ENCODE measurements around the gene OLFML2A.

Gene OLFML2A

GRCh38 chr9:124789531-124789930 lies 12.6 kb downstream of the OLFML2A start:
- Histone ChIP-seq H3K79me2 (ENCODE audit: insufficient read depth, low read length) (no peaks in the 10 kb centered on the region), H3K9me2 (replicated peaks; ENCODE audit: low read depth, low read length) (no peaks in the 10 kb centered on the region), H3K9ac (ENCODE audit: low read depth, low read length, poor library complexity, severe bottlenecking) (no peak overlapping the region), H2AFZ (ENCODE audit: low read length) (no peak overlapping the region), H3K4me3 (ENCODE audit: low read length, poor library complexity, severe bottlenecking) (no peak overlapping the region), H3K4me2 (ENCODE audit: low read depth, low read length, poor library complexity, severe bottlenecking) (no peak overlapping the region), H3F3A (ENCODE audit: low read depth) (no peaks in the 10 kb centered on the region), H3K27me3 (ENCODE audit: insufficient read depth, low read length, poor library complexity, severe bottlenecking) (no peaks in the 10 kb centered on the region), H4K20me1 (ENCODE audit: insufficient read depth, low read length, poor library complexity, severe bottlenecking) (no peaks in the 10 kb centered on the region), H3K9me3 (ENCODE audit: insufficient read depth, low read depth, low read length) (no peaks in the 10 kb centered on the region), H3K36me3 (ENCODE audit: insufficient read depth, low read length) (no peaks in the 10 kb centered on the region), H3K4me1 (ENCODE audit: insufficient read depth, low read length, poor library complexity, severe bottlenecking) (no peaks in the 10 kb centered on the region)
- TF ChIP-seq CTCF (conservative IDR thresholded peaks at IDR 0.05; ENCODE audit: low read length) = no peak
- TF ChIP-seq EZH2phosphoT487 (IDR thresholded peaks at IDR 0.05; ENCODE audit: borderline replicate concordance) = no peak

- Histone ChIP-seq H3K9ac (ENCODE audit: low read depth, low read length, poor library complexity, severe bottlenecking) (no peak overlapping the region), H3K9me2 (replicated peaks; ENCODE audit: low read depth, low read length) (no peaks in the 10 kb centered on the region)
- no peak for TF ChIP-seq EZH2phosphoT487 (IDR thresholded peaks at IDR 0.05; ENCODE audit: borderline replicate concordance)
- no peak for TF ChIP-seq CTCF (conservative IDR thresholded peaks at IDR 0.05; ENCODE audit: low read length)
These were observed 13.4 kb downstream of the OLFML2A start for GRCh38 chr9:124790301-124790700.

GRCh38 chr9:124790801-124791505 lies 14.0 kb downstream of the OLFML2A start:
- H3F3A ChIP-seq (ENCODE audit: low read depth) = no peaks in the 10 kb centered on the region
- no peak overlapping the region for H3K4me2 ChIP-seq (ENCODE audit: low read depth, low read length, poor library complexity, severe bottlenecking)
- H3K27me3 ChIP-seq (ENCODE audit: insufficient read depth, low read length, poor library complexity, severe bottlenecking) = no peaks in the 10 kb centered on the region
- H4K20me1 ChIP-seq (ENCODE audit: insufficient read depth, low read length, poor library complexity, severe bottlenecking) = no peaks in the 10 kb centered on the region
- H3K4me1 ChIP-seq (ENCODE audit: insufficient read depth, low read length, poor library complexity, severe bottlenecking) = no peaks in the 10 kb centered on the region
- no peaks in the 10 kb centered on the region for H3K79me2 ChIP-seq (ENCODE audit: insufficient read depth, low read length)
- TF ChIP-seq EZH2phosphoT487 (IDR thresholded peaks at IDR 0.05; ENCODE audit: borderline replicate concordance) (no peak), CTCF (conservative IDR thresholded peaks at IDR 0.05; ENCODE audit: low read length) (no peak)
- H3K9me2 ChIP-seq (replicated peaks; ENCODE audit: low read depth, low read length) = no peaks in the 10 kb centered on the region
- no peak overlapping the region for H2AFZ ChIP-seq (ENCODE audit: low read length)
- no peaks in the 10 kb centered on the region for H3K36me3 ChIP-seq (ENCODE audit: insufficient read depth, low read length)
- H3K4me3 ChIP-seq (ENCODE audit: low read length, poor library complexity, severe bottlenecking) = no peak overlapping the region
- no peaks in the 10 kb centered on the region for H3K9me3 ChIP-seq (ENCODE audit: insufficient read depth, low read depth, low read length)
- no peak overlapping the region for H3K9ac ChIP-seq (ENCODE audit: low read depth, low read length, poor library complexity, severe bottlenecking)

More at GRCh38 chr9:124790301-124790700, 13.4 kb downstream of the OLFML2A start:
- no peaks in the 10 kb centered on the region for H3K79me2 ChIP-seq (ENCODE audit: insufficient read depth, low read length)
- no peaks in the 10 kb centered on the region for H3F3A ChIP-seq (ENCODE audit: low read depth)
- H3K36me3 ChIP-seq (ENCODE audit: insufficient read depth, low read length) = no peaks in the 10 kb centered on the region
- no peaks in the 10 kb centered on the region for H3K27me3 ChIP-seq (ENCODE audit: insufficient read depth, low read length, poor library complexity, severe bottlenecking)
- no peak overlapping the region for H3K4me2 ChIP-seq (ENCODE audit: low read depth, low read length, poor library complexity, severe bottlenecking)
- no peaks in the 10 kb centered on the region for H4K20me1 ChIP-seq (ENCODE audit: insufficient read depth, low read length, poor library complexity, severe bottlenecking)
- H3K4me3 ChIP-seq (ENCODE audit: low read length, poor library complexity, severe bottlenecking) = no peak overlapping the region
- no peaks in the 10 kb centered on the region for H3K9me3 ChIP-seq (ENCODE audit: insufficient read depth, low read depth, low read length)
- H3K4me1 ChIP-seq (ENCODE audit: insufficient read depth, low read length, poor library complexity, severe bottlenecking) = no peaks in the 10 kb centered on the region
- H2AFZ ChIP-seq (ENCODE audit: low read length) = no peak overlapping the region
